ENCODE results near the gene SEMA3F.

- TF ChIP-seq CTCF (IDR thresholded peaks at IDR 0.05) (no peak), POLR2A (IDR thresholded peaks at IDR 0.05) (no peak)
These were observed 13.7 kb downstream of the SEMA3F start for GRCh38 chr3:50168791-50169190.

All from upper lobe of left lung (tissue), 4 donors.